Right lobe of liver (tissue), 6 donors: Measurements from ENCODE around the gene MSANTD1. TPM values are rescaled to one million over a fixed set of nuclear protein-coding genes. Genes with fewer than 3 reads are reported as not detected.

Experiments
- ATAC-seq, 4 donors: fragments of 200-7000 bp; cut with Tn5 transposase; one replicate each; pipeline ENCODE4 v1.9.1; 2020; ENCODE audit warnings: mild to moderate bottlenecking in 4 of 4, moderate library complexity in 4 of 4
- DNase-seq, 3 donors: peaks; one replicate each; pipeline ENCODE4 v3.0.0-alpha.2; 2020
- H3K27ac ChIP-seq, 3 donors: fragments of 200-600 bp; one replicate each; pipeline ENCODE4 v1.8.0; 2022
- H3K27me3 ChIP-seq, 2 donors: fragments of 200-600 bp; one replicate each; pipeline ENCODE4 v1.8.0; 2022
- H3K36me3 ChIP-seq, 4 donors: fragments of 200-600 bp; sonication (generic) in 1 of 4; one replicate each; pipeline versions ENCODE4 v1.5.1 to v1.8.0; 2017 to 2022; ENCODE audit warnings: control low read depth in 1 of 4
- H3K4me1 ChIP-seq, 4 donors: fragments of 200-600 bp; sonication (generic) in 1 of 4; one replicate each; pipeline versions ENCODE4 v1.5.1 to v1.8.0; 2017 to 2022; ENCODE audit warnings: control low read depth in 1 of 4
- H3K4me3 ChIP-seq, 3 donors: fragments of 200-600 bp; one replicate each; pipeline ENCODE4 v1.8.0; 2022
- H3K9me3 ChIP-seq, 4 donors: fragments of 200-600 bp; sonication (generic) in 1 of 4; one replicate each; pipeline versions ENCODE4 v1.5.1 to v1.8.0; 2017 to 2022; ENCODE audit warnings: control low read depth in 1 of 4
- CTCF ChIP-seq, 4 donors: fragments of 200-600 bp in 3 of 4; fragments of 450-650 bp in 1 of 4; IDR thresholded peaks; one replicate each; pipeline versions ENCODE4 v1.5.1 to v1.8.0; 2016 to 2022; ENCODE audit warnings: antibody characterized with exemption in 4 of 4, mild to moderate bottlenecking in 2 of 4
- POLR2A ChIP-seq: fragments of 450-650 bp; IDR thresholded peaks from one replicate; pipeline ENCODE4 v1.6.1; 2017; ENCODE audit warnings: antibody characterized with exemption, mild to moderate bottlenecking
- WGBS: methylation state at CpG from one replicate; pipeline ENCODE4 v1.1.6; 2018; ENCODE audit warnings: low coverage, low lambda C conversion rate; ENCODE audit not compliant: insufficient coverage; ENCODE audit errors: missing lambda C conversion rate; 5-methylcytosine and 5-hydroxymethylcytosine counted together
- intact Hi-C, 2 donors: fragments of 100-400 bp; cut with DNase I; formaldehyde crosslinking; loops; one replicate each; pipeline versions ENCODE4 v1.11.2 to v1.14.1; 2022
- total RNA-seq, 6 experiments: library from RNA; depleted of rRNA in 2 of 6; stranded (reverse); fragments of >200 nt in 2 of 6; fragmentation: NEBNext Ultra II Directional in 3 of 6; extraction: Animal tissue kit (Norgen Biotek cat#: 25700) in 3 of 6; gene quantifications; one replicate each; pipeline versions ENCODE4 v1.1.0 to v1.2.4, GENCODE V29; 2016 to 2023
- donor health status: DM: no; HTN: yes; CAD: no.
- donor health status: DM: no; HTN: no; CAD: no.
- donor health status: DM: no; HTN: no; CAD: no.
- donor health status: DM: no; HTN: yes; CAD: no.
- donor health status: DM: no; HTN: yes; CAD: no.

MSANTD1 gene
- total RNA-seq, 6 experiments from 2014 or later = 0.46 to 0.84 (median 0.64) TPM; not detected in 1

- DNase-seq = no peak
- peak in 1 of 4 donors; percentile 12 for ATAC-seq
- intact Hi-C loops = no loop called here
- no peaks in the 10 kb centered on the region for H3K36me3 ChIP-seq
- H3K27me3 ChIP-seq = no peaks in the 10 kb centered on the region
- H3K4me3 ChIP-seq = no peak overlapping the region
- 67% methylated on average over 8 of the region's 18 CpGs for WGBS
- no peak overlapping the region for H3K27ac ChIP-seq
- no peaks in the 10 kb centered on the region for H3K4me1 ChIP-seq
- no peaks in the 10 kb centered on the region for H3K9me3 ChIP-seq
- TF ChIP-seq CTCF (IDR thresholded peaks at IDR 0.05) = no peak
These were observed 18.8 kb downstream of the MSANTD1 start for GRCh38 chr4:3267576-3268394.

GRCh38 chr4:3268395-3269104 lies 19.6 kb downstream of the MSANTD1 start:
- no peaks in the 10 kb centered on the region for H3K4me1 ChIP-seq
- 86% methylated on average over 9 of the region's 17 CpGs for WGBS
- no peaks in the 10 kb centered on the region for H3K36me3 ChIP-seq
- no peak for DNase-seq
- no peaks in the 10 kb centered on the region for H3K9me3 ChIP-seq
- H3K4me3 ChIP-seq = no peak overlapping the region
- H3K27me3 ChIP-seq = no peaks in the 10 kb centered on the region
- no peak for TF ChIP-seq POLR2A
- no peak for TF ChIP-seq CTCF (IDR thresholded peaks at IDR 0.05)
- intact Hi-C loops = no loop called here
- peak in 1 of 4 donors; percentile 22 for ATAC-seq
- H3K27ac ChIP-seq = no peak overlapping the region

GRCh38 chr4:3269105-3269927 lies 20.4 kb downstream of the MSANTD1 start:
- no peaks in the 10 kb centered on the region for H3K27me3 ChIP-seq
- DNase-seq = no peak
- no peak for TF ChIP-seq POLR2A
- TF ChIP-seq CTCF (IDR thresholded peaks at IDR 0.05) = no peak
- WGBS = 82% methylated on average over 6 of the region's 25 CpGs
- H3K4me1 ChIP-seq = no peaks in the 10 kb centered on the region
- no peaks in the 10 kb centered on the region for H3K9me3 ChIP-seq
- no peak overlapping the region for H3K4me3 ChIP-seq
- ATAC-seq = peak in 1 of 4 donors; percentile 55
- no peak overlapping the region for H3K27ac ChIP-seq
- H3K36me3 ChIP-seq = no peaks in the 10 kb centered on the region
- intact Hi-C loops = no loop called here

- no peak overlapping the region for H3K27ac ChIP-seq
- H3K27me3 ChIP-seq = no peaks in the 10 kb centered on the region
- H3K4me3 ChIP-seq = no peak overlapping the region
- 89% methylated on average over 9 of the region's 17 CpGs for WGBS
- TF ChIP-seq POLR2A = no peak
- TF ChIP-seq CTCF (IDR thresholded peaks at IDR 0.05) = no peak
- intact Hi-C loops = no loop called here
- no peaks in the 10 kb centered on the region for H3K4me1 ChIP-seq
- ATAC-seq (no peak), DNase-seq (no peak)
- H3K36me3 ChIP-seq = no peaks in the 10 kb centered on the region
- H3K9me3 ChIP-seq = no peaks in the 10 kb centered on the region
These were observed 21.1 kb downstream of the MSANTD1 start for GRCh38 chr4:3269991-3270611.
